ENCODE measurements around the gene PITPNM1.
"Not testable (repeated sequence)": the region's sequence is repeated elsewhere in the genome, so short reads cannot be mapped to it uniquely, and the experiment has no call there.

Gene PITPNM1

GRCh38 chr11:67468056-67468455 is 37.1 kb downstream of the PITPNM1 start:
- no peak for DNase-seq (ENCODE audit: low read depth in 1 of 2, low spot score in 1 of 2)

GRCh38 chr11:67466962-67467771 is 38.0 kb downstream of the PITPNM1 start:
- no peak for DNase-seq (ENCODE audit: low read depth in 1 of 2, low spot score in 1 of 2)

- DNase-seq (ENCODE audit: low read depth in 1 of 2, low spot score in 1 of 2): no peak
Observed at GRCh38 chr11:67466367-67466766, 38.8 kb downstream of the PITPNM1 start.

DNA sequence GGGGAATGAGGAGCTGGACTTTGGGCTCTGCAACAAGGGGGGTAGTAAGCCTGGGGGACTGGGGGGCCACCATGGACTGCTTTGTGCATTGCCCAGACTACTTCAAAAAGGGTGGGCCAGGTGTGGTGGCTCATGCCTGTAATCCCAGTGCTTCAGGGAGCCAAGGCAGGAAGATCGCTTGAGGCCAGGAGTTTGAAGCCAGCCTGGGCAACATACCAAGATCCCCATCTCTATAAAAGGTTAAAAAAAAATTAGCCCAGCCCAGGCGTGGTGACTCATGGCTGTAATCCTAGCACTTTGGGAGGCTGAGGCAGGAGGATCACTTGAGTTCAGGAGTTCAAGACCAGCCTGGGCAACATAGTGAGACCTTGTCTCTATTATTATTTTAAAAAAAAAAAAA is 39.6 kb downstream of the PITPNM1 start:
- not testable (repeated sequence) for DNase-seq (ENCODE audit: low read depth in 1 of 2, low spot score in 1 of 2)

DNA sequence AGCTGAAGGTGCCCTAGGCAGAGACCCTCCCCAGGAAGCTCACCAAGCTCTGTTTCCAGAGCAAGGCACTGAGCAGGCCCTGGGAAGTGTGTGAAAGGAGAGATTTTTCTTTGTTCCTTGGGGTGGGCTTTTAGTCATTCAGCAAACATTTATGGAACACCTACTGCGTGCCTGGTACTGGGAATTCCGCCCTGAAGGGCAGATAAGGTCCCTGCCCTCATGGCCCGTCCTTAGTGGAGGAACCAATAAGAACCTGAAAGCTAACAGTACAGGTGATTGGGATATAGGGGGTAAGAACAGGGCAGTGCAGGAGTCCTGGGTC is 40.0 kb downstream of the PITPNM1 start:
- DNase-seq (ENCODE audit: low read depth in 1 of 2, low spot score in 1 of 2): no peak

- peak; percentile 78 to 88 for DNase-seq (ENCODE audit: low read depth in 1 of 2, low spot score in 1 of 2)
Observed at GRCh38 chr11:67464411-67465188, 40.6 kb downstream of the PITPNM1 start.

DNA sequence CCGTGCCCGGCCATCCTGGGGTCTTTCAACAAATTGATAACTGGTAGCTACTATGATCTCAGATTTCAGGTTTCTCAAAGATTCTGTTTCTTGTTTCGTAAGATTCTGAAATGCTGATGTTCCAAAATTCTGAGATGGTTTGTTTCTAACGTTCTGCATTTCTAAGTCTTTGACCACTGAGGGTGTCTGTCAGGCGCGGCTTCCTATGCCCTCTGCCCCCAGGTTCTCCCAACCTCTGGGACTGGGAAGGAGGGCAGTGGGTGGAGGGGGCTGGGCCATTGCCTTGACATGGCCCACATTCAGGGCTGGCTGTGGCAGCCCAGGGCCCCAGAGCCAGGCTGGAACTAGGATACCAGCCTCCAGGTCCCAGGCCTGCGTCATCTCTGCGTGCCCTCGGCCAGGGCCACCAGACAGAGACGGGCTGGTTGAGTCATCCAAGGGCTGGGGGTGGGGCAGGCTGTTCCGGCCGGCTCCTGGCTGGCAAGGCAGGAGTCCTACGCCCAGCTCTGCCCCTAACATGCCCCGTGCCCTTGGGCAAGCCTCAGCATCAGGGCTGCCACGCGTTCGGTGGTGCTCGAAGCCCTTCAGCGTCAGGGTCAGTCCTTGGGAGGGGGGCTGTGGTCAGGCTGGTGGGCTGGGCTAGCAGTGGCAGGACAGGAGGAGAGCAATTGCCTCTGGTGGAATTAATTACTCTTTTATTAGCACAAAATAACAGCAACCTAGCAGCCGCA is 41.3 kb downstream of the PITPNM1 start:
- no peak for DNase-seq (ENCODE audit: low read depth in 1 of 2, low spot score in 1 of 2)

DNA sequence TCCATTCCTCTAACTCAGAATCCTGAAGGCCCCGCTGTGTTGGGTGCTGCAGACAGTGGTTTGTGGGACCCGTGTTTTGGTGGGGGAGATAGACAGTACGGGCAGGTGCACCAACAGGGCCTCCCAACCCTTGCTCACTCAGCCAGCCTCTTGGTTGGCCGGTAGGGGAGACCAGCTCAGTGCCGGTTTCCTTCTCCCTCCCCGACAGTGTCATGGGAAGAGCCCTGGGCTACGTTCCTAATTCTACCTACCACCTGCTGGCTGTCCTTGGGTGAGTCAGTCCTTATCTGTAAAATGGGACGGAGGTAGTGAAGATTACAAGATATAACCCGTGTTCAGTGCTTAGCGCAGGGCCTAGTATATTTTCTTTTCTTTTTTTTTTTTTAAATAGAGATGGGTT is 42.0 kb downstream of the PITPNM1 start:
- no peak for DNase-seq (ENCODE audit: low read depth in 1 of 2, low spot score in 1 of 2)

GRCh38 chr11:67458266-67458665 is 46.9 kb downstream of the PITPNM1 start:
- no peak for DNase-seq (ENCODE audit: low read depth in 1 of 2, low spot score in 1 of 2)

GRCh38 chr11:67457453-67457852 is 47.7 kb downstream of the PITPNM1 start:
- DNase-seq (ENCODE audit: low read depth in 1 of 2, low spot score in 1 of 2): no peak

DNA sequence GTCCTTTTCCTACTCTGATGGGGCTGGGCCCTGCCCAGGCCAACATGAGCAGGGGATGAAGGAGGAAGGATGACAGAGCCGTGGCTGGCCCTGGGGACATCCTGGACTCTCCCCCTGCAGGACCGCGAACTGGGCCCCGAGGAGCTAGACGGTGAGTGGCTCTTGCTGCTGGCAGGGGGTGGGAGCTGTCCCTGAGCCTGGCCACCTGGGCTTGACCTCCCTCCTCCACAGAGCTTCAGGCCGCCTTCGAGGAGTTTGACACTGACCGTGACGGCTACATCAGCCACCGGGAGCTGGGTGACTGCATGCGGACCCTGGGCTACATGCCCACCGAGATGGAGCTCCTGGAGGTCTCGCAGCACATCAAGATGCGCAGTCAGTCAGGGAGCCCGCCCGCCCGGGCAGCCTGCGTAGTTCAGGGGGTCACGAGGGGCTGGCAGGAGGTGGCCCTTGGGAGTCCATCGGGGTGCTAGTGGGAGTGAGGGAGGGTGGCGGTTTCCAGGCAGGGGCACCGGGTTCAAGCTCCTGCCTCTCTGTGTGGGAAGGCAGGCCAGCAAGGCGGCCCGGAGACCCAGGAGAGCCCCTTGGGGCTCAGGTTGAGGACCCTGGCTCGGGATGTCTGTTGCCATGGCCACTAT is 49.0 kb downstream of the PITPNM1 start:
- DNase-seq (ENCODE audit: low read depth in 1 of 2, low spot score in 1 of 2): no peak

DNA sequence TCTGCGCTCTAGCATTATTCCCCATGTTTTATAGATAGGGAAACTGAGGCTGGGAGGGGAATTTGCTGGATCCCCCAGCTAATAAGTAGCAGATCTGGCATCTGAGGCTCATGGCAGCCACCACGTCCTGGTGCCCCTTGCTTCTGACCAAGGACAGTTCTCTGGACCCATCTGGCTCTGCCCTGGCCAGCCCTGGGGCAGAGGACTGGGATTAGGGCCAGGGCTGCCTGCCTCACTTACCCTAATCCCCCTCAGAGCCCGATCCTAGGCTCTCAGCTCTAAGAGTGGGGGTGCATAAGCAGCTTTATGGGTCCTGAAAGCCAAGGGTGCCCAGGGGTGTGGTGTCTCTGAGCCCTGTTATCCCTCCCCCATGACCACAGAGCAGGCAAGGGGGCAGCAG is 50.1 kb downstream of the PITPNM1 start, which contains the start of gene CABP4:
CABP4 (plus strand) TSS at position 301 of the 400 bp plus-strand sequence; CDS start at position 371, 70 bp downstream.
- DNase-seq (ENCODE audit: low read depth in 1 of 2, low spot score in 1 of 2): no peak

DNA sequence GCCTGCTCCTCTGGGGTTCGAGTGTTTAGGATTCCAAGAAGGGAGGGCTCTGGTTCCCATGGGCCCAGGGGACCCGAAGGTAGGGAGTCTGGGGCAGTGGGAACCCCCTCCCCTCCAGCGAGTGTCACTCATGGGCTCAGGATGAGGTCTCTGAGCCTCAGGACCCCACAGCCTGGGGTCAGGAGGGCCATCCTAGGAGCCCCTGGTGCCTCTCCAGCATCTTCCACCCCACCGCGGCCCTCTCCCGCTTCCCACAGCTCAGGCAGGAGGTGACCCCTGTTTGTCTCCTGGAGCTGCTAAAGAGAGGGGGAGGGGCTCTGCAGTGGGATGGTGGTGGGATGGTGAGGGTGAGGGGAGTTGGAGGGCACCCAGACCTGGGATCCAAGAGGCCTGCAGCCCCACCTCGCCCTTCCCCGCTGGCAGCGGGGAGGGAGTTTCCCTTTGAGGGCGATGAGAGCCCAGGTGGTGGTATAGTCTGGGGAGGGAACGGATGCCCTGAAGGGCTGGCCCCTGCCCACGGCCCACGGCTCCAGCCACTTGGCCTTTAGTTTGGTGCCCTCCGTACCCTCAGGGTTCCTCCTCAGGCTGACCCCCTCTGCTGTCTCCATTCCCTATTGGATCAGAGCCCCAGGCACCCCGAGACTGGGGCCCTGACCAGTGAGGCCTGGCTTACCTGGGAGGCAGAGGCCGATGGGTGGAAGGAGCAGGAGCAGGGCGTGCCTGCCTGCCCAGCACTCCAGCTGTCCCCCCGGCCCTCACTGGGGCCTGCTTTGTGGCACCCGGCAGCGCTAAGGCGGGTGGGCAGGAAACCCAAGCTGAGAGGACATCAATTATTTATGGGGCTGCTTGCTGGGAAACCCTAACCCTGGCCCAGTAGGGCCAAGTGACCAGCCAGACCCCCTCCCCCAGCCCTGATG is 51.1 kb downstream of the PITPNM1 start:
- no peak for DNase-seq (ENCODE audit: low read depth in 1 of 2, low spot score in 1 of 2)

DNA sequence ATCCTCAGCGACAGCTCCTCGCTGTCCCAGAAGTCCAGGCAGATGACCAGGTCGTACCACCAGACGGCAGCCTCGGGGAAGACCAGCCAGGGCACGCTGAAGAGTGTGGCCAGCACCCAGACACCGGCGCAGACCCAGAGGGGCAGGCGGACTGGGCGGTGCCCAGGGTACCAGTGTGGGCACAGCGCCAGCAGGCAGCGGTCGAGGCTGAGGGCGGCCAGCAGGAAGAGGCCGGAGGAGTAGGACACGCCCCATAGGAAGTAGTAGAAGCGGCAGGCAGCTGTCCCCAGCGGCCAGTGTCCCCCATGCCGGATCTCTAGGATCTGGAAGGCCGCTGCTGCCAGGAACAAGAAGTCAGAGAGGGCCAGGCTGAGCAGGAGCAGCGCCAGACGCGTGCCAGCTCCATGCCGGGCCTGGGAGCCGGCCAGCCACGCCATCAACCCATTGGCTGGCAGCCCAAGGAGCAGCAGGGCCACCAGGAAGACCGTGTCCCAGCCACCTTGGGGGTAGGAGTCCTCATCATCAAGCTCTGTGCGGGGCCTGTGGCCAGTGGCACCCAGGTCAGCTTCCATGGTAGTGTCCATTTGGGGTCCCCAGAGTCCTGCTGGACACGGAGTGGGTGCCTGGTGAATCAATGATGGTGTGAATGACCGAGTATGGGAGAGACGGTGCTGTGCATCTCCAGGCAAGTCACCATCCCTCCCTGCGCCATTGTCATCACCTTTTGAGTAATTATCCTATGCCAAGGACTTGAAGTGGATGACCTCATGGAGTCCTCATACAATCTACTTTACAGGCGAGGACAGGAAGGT is 52.8 kb downstream of the PITPNM1 start, which contains the start of gene GPR152:
GPR152 (minus strand) TSS at position 589 of the 812 bp plus-strand sequence; CDS start at position 584, 5 bp downstream.
- no peak for DNase-seq (ENCODE audit: low read depth in 1 of 2, low spot score in 1 of 2)

DNA sequence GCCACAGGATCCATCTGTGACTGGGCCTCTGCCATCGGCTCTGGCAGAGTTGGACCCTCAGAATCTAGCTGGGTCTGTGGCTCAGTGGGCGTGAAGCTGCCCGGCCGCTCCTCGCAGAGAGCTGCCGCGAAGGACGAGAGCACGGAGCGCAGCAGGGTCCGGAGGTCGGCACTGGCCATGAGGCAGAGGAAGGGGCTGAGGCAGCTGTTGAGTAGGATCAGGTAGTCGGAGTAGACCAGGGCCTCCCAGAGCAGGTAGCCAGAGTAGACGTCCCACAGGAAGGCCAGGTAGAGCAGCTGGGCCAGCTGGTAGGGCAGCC is 53.5 kb downstream of the PITPNM1 start:
- no peak for DNase-seq (ENCODE audit: low read depth in 1 of 2, low spot score in 1 of 2)

DNA sequence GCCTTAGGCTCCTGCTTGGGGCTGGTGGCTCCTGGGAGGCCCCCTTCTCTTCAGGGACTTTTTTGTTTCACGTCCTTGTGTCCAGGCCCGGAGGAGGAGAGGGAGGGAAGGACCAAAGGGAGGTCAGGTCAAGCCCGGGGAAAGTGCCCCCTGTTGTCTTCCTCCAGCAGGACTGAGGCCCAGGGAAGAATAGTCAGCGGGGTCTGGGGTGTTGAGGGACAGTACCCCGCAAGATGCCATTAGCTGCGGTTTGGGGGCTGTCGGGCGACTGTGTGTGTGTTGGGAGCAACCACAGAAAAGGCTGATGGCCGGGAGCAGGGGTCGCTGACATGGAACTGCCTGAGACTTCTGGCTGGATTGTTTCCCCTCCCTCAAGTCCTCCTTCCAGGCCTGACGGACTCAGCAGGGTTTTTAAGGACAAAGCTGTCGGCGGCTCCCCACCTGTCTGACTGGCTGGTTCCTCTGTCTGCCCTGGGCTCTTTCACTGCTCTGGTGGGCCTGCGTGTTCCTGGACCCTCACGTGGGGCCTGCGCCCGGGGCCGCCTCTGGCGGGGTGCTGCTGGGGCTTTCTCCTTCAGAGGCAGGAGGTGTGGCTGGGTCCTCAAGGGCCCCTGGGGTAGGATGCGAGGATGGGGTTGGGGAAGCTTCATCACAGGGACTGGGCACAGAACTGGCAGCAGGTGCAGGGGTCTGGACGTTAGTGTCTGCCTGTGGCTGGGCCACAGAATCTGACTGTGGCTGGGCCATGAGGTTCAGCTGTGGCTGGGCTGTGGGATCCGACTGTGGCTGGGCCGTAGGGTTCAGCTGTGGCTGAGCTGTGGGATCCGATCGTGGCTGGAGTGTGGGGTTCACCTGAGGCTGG is 54.1 kb downstream of the PITPNM1 start:
- DNase-seq (ENCODE audit: low read depth in 1 of 2, low spot score in 1 of 2): no peak

DNA sequence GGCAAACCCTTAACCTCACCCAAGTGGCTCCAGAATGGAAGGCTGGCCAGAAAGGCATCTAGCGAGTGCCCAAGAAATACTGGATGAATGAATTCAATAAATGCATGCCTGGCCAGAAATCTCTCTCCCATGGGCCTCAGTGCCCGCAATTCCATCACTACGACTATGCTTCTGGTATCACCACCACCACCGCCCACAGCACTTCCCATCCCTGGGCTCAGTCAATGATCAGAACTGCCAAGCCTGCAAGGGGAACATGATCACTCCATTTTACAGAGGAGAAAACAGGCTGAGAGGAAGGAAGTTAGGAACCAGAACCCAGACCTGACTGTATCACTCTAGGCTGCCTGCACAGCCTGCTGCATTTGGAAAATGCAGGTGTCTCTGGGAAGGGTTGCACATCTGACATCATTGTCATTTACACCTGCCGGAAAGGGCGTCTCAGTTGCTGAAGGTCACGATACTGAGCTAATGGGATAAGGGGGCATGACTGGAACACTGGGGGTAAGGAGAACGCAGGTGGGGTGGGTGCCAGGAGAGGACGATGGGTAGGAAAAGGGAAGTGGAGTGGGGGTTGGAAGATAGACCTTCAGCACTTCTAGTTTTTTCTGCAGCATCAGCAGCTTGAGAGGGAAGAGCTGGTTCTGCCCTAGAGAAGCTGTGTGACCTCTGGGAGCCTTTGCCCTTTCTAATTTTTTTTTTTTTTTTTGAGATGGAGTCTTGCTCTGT is 55.9 kb downstream of the PITPNM1 start:
- no peak for DNase-seq (ENCODE audit: low read depth in 1 of 2, low spot score in 1 of 2)

GRCh38 chr11:67448220-67448609 is 56.9 kb downstream of the PITPNM1 start:
- DNase-seq (ENCODE audit: low read depth in 1 of 2, low spot score in 1 of 2): no peak
